IMR-90 (cell line): ENCODE data around the gene MGAT4A.

ENCODE experiments used
- BHLHE40 ChIP-seq: fragments of 150-350 bp; IDR thresholded peaks from 2 replicates; pipeline ENCODE4 v1.6.1; 2016; ENCODE audit warnings: mild to moderate bottlenecking, low read depth, low read length
- CEBPB ChIP-seq: IDR thresholded peaks from 2 replicates; pipeline ENCODE4 v1.6.1; 2012; ENCODE audit warnings: low read depth, low read length, improper control_type of control experiment
- CHD1 ChIP-seq: IDR thresholded peaks from 2 replicates; pipeline ENCODE4 v1.6.1; 2012; ENCODE audit warnings: low read depth, low read length, improper control_type of control experiment
- CTCF ChIP-seq: conservative IDR thresholded peaks from 2 replicates; pipeline ENCODE4 v1.5.1; 2012; ENCODE audit warnings: mild to moderate bottlenecking, low read depth, low read length, improper control_type of control experiment
- ELK1 ChIP-seq: fragments of 150-350 bp; IDR thresholded peaks from 2 replicates; pipeline ENCODE4 v1.6.1; 2016; ENCODE audit warnings: low read depth, mild to moderate bottlenecking, low read length, moderate library complexity, borderline replicate concordance
- FOS ChIP-seq: fragments of 150-350 bp; IDR thresholded peaks from 2 replicates; pipeline ENCODE4 v1.6.1; 2016; ENCODE audit warnings: low read depth, low read length
- MAFK ChIP-seq: IDR thresholded peaks from 2 replicates; pipeline ENCODE4 v1.6.1; 2012; ENCODE audit warnings: low read depth, low read length, improper control_type of control experiment
- NFE2L2 ChIP-seq: fragments of 150-350 bp; IDR thresholded peaks from 2 replicates; pipeline ENCODE4 v1.6.1; 2016; ENCODE audit warnings: low read depth, mild to moderate bottlenecking, low read length
- POLR2A ChIP-seq: IDR thresholded peaks from 2 replicates; pipeline ENCODE4 v1.6.1; 2012; ENCODE audit warnings: mild to moderate bottlenecking, low read depth, low read length
- RAD21 ChIP-seq: IDR thresholded peaks from 2 replicates; pipeline ENCODE4 v1.6.1; 2012; ENCODE audit warnings: low read length, improper control_type of control experiment
- RCOR1 ChIP-seq: IDR thresholded peaks from 2 replicates; pipeline ENCODE4 v1.6.1; 2012; ENCODE audit warnings: mild to moderate bottlenecking, low read length, improper control_type of control experiment; ENCODE audit not compliant: insufficient replicate concordance
- RFX5 ChIP-seq: IDR thresholded peaks from 2 replicates; pipeline ENCODE4 v1.8.0; 2012; ENCODE audit warnings: low read depth, mild to moderate bottlenecking, low read length, moderate library complexity
- SMC3 ChIP-seq: fragments of 150-350 bp; IDR thresholded peaks from 2 replicates; pipeline ENCODE4 v1.6.1; 2016; ENCODE audit warnings: low read depth, mild to moderate bottlenecking, antibody characterized with exemption, low read length, moderate library complexity
- USF2 ChIP-seq: fragments of 150-350 bp; IDR thresholded peaks from 2 replicates; pipeline ENCODE4 v1.6.1; 2017; ENCODE audit warnings: mild to moderate bottlenecking, antibody characterized with exemption, low read length, low read depth

GRCh38 chr2:98579926-98580325 lies 151.0 kb downstream of the MGAT4A start:
- TF ChIP-seq RCOR1 (no peak), CTCF (no peak), FOS (no peak), POLR2A (no peak), CEBPB (no peak), USF2 (no peak), BHLHE40 (no peak), SMC3 (no peak), ELK1 (no peak), MAFK (no peak), NFE2L2 (no peak), RAD21 (no peak), CHD1 (no peak), RFX5 (no peak)
